ENCODE data around the gene ACSL1.

ACSL1 gene

DNA sequence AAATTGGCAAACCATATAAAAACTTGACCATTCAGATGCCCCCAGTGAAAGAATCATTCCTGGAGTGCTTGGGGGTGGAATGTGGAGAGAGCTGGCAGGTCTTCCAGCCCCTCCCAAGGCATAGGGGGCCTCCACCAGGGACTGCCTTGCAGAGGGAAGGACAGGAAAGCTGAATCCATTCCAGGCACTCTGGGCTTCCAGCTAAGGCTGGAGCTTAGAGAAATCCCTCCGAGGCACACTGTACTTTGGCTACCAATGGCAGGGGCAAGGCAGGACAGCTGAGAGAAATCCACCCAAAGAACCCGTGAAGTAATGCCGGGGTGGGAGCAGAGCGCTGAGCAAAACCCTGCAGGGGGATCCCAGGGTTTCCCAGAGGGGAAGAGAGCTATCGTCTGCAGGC, 95.8 kb downstream of the ACSL1 start:
- TF ChIP-seq, protein P1, sequence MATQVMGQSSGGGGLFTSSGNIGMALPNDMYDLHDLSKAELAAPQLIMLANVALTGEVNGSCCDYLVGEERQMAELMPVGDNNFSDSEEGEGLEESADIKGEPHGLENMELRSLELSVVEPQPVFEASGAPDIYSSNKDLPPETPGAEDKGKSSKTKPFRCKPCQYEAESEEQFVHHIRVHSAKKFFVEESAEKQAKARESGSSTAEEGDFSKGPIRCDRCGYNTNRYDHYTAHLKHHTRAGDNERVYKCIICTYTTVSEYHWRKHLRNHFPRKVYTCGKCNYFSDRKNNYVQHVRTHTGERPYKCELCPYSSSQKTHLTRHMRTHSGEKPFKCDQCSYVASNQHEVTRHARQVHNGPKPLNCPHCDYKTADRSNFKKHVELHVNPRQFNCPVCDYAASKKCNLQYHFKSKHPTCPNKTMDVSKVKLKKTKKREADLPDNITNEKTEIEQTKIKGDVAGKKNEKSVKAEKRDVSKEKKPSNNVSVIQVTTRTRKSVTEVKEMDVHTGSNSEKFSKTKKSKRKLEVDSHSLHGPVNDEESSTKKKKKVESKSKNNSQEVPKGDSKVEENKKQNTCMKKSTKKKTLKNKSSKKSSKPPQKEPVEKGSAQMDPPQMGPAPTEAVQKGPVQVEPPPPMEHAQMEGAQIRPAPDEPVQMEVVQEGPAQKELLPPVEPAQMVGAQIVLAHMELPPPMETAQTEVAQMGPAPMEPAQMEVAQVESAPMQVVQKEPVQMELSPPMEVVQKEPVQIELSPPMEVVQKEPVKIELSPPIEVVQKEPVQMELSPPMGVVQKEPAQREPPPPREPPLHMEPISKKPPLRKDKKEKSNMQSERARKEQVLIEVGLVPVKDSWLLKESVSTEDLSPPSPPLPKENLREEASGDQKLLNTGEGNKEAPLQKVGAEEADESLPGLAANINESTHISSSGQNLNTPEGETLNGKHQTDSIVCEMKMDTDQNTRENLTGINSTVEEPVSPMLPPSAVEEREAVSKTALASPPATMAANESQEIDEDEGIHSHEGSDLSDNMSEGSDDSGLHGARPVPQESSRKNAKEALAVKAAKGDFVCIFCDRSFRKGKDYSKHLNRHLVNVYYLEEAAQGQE (IDR thresholded peaks at IDR 0.05; ENCODE audit: insufficient read depth in 1 of 2, low read depth in 2 of 2, low read length in 2 of 2) = no peak
- no peak for TF ChIP-seq POLR2AphosphoS5 (IDR thresholded peaks at IDR 0.05; ENCODE audit: low read depth, low read length)
- no peak for TF ChIP-seq TAF1 (IDR thresholded peaks at IDR 0.05; ENCODE audit: borderline replicate concordance, insufficient read depth, low read length)
- TF ChIP-seq FOXP2 (optimal IDR thresholded peaks at IDR 0.05; ENCODE audit: borderline replicate concordance, extremely low read depth, extremely low read length, insufficient read depth) = no peak
- no peak for TF ChIP-seq SIN3A (IDR thresholded peaks at IDR 0.05; ENCODE audit: borderline replicate concordance, insufficient read depth, low read length)

DNA sequence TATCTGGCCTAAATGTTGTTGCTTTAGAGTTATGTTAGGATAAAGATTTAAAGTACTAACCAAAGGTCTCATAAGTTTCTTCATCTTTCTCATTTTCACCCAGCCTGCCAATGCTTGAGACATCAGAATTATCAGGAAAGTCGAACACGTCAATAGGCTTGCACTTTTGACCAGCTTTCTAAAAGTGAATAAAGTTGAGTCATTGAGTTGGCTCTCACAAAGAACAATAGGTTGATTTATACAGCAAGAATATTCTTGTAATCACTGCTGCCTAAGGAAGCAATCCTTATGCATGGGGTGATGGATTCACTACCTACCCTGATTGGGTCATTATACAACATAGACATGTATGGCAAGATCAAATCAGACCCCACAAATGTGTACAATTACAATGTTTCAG, 96.9 kb downstream of the ACSL1 start:
- no peak for TF ChIP-seq FOXP2 (optimal IDR thresholded peaks at IDR 0.05; ENCODE audit: borderline replicate concordance, extremely low read depth, extremely low read length, insufficient read depth)
- TF ChIP-seq POLR2AphosphoS5 (IDR thresholded peaks at IDR 0.05; ENCODE audit: low read depth, low read length) = no peak
- TF ChIP-seq TAF1 (IDR thresholded peaks at IDR 0.05; ENCODE audit: borderline replicate concordance, insufficient read depth, low read length) = no peak
- TF ChIP-seq, protein P1 (IDR thresholded peaks at IDR 0.05; ENCODE audit: insufficient read depth in 1 of 2, low read depth in 2 of 2, low read length in 2 of 2) = no peak
- no peak for TF ChIP-seq SIN3A (IDR thresholded peaks at IDR 0.05; ENCODE audit: borderline replicate concordance, insufficient read depth, low read length)

DNA sequence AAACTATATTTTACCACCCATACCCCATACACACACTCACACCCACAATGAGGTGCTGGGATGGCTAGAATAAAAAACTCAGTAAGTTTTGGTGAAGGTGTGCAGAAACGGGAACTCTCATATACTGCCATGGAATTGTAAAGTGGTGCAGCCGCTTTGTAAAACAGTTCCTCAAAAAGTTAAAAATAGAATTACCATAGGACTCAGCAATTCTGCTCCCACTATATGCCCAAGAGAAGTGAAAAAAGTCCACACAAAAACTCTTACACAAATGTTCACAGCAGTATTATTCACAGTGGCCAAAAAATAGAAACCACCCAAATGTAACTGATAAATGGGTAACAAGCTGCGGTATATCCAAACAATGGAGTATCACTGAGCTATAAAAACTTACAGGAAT, 98.3 kb downstream of the ACSL1 start:
- TF ChIP-seq POLR2AphosphoS5 (IDR thresholded peaks at IDR 0.05; ENCODE audit: low read depth, low read length) = no peak
- no peak for TF ChIP-seq TAF1 (IDR thresholded peaks at IDR 0.05; ENCODE audit: borderline replicate concordance, insufficient read depth, low read length)
- TF ChIP-seq SIN3A (IDR thresholded peaks at IDR 0.05; ENCODE audit: borderline replicate concordance, insufficient read depth, low read length) = no peak
- TF ChIP-seq, protein P1 (IDR thresholded peaks at IDR 0.05; ENCODE audit: insufficient read depth in 1 of 2, low read depth in 2 of 2, low read length in 2 of 2) = no peak
- TF ChIP-seq FOXP2 (optimal IDR thresholded peaks at IDR 0.05; ENCODE audit: borderline replicate concordance, extremely low read depth, extremely low read length, insufficient read depth) = no peak

DNA sequence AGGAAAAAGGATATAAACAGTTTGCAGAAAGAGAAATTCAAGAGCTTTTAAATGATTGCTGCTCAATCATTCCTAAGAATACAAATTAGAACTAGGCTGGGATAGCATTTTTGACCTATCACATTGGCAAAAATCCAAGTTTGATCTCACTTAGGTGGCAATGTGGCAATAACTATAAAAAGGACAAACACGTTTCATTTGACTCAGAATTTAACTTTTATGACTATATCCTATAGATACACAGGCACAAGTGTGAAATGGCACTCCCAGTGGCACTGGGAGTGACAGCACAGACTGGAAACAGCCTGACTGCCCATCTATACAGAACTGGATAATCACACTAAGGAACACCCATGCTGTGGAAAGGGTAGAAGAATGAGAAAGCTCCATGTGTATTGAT, 103.0 kb downstream of the ACSL1 start:
- TF ChIP-seq TAF1 (IDR thresholded peaks at IDR 0.05; ENCODE audit: borderline replicate concordance, insufficient read depth, low read length) (no peak), POLR2AphosphoS5 (IDR thresholded peaks at IDR 0.05; ENCODE audit: low read depth, low read length) (no peak), SIN3A (IDR thresholded peaks at IDR 0.05; ENCODE audit: borderline replicate concordance, insufficient read depth, low read length) (no peak), FOXP2 (optimal IDR thresholded peaks at IDR 0.05; ENCODE audit: borderline replicate concordance, extremely low read depth, extremely low read length, insufficient read depth) (no peak)
- TF ChIP-seq, protein P1 (IDR thresholded peaks at IDR 0.05; ENCODE audit: insufficient read depth in 1 of 2, low read depth in 2 of 2, low read length in 2 of 2) = no peak

DNA sequence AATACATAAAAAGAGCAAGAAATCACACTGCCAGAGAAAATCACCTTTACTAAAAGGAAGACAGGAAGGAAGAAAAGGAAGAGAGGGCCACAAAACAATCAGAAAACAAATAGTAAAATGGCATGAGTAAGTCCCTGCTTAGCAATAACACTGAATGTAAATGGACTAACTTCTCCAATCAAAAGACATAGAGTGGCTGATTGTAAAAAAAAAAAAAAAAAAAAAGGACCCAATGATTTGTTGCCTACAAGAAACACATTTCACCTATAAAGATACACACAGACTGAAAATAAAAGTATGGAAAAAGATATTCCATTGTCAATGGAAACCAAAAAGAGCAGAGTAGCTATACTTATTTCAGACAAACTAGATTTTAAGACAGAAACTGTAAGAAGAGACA, 104.5 kb downstream of the ACSL1 start:
- TF ChIP-seq FOXP2 (optimal IDR thresholded peaks at IDR 0.05; ENCODE audit: borderline replicate concordance, extremely low read depth, extremely low read length, insufficient read depth) (no peak), SIN3A (IDR thresholded peaks at IDR 0.05; ENCODE audit: borderline replicate concordance, insufficient read depth, low read length) (no peak), TAF1 (IDR thresholded peaks at IDR 0.05; ENCODE audit: borderline replicate concordance, insufficient read depth, low read length) (no peak), POLR2AphosphoS5 (IDR thresholded peaks at IDR 0.05; ENCODE audit: low read depth, low read length) (no peak)
- TF ChIP-seq, protein P1 (IDR thresholded peaks at IDR 0.05; ENCODE audit: insufficient read depth in 1 of 2, low read depth in 2 of 2, low read length in 2 of 2) = no peak
